Activated T-cell treated with anti-CD3 and anti-CD28 coated beads, Interleukin-2, amount 50 U/mL, for 72 hours (primary cell): ENCODE results near the gene SHOC1. TPM values are rescaled to one million over a fixed set of nuclear protein-coding genes. Genes with fewer than 3 reads are reported as not detected.
A peak's percentile ranks its signal among the peaks of the same experiment; 100 is the strongest.

Experiments
- ATAC-seq, 2 donors: fragments of 150-1000 bp; cut with Tn5 transposase; replicated peaks in 1 of 2; 2 replicates each; pipeline ENCODE4 v1.10.0; 2021; ENCODE audit warnings: moderate library complexity in 2 of 2, mild to moderate bottlenecking in 1 of 2
- DNase-seq, 2 donors: peaks; one replicate each; pipeline ENCODE4 v3.0.0; 2021 to 2022; ENCODE audit warnings: mixed read lengths in 1 of 2
- H3K27ac Mint-ChIP-seq: one replicate; pipeline ENCODE4 v1.8.0; 2022; ENCODE audit warnings: mild to moderate bottlenecking, moderate library complexity, mixed read lengths
- H3K27me3 Mint-ChIP-seq: one replicate; pipeline ENCODE4 v1.8.0; 2022; ENCODE audit warnings: low read depth, mixed read lengths
- H3K36me3 Mint-ChIP-seq, 2 donors: one replicate each; pipeline ENCODE4 v1.8.0; 2022; ENCODE audit warnings: mixed read lengths in 2 of 2, mild to moderate bottlenecking in 1 of 2; ENCODE audit not compliant: insufficient read depth in 2 of 2
- H3K4me1 Mint-ChIP-seq: one replicate; pipeline ENCODE4 v1.8.0; 2022; ENCODE audit warnings: low read depth, mixed read lengths
- H3K4me3 Mint-ChIP-seq, 2 donors: one replicate each; pipeline ENCODE4 v1.8.0; 2022; ENCODE audit warnings: mild to moderate bottlenecking in 2 of 2, mixed read lengths in 2 of 2, moderate library complexity in 2 of 2
- H3K9me3 Mint-ChIP-seq, 2 donors: one replicate each; pipeline ENCODE4 v1.8.0; 2022; ENCODE audit warnings: mixed read lengths in 2 of 2
- total RNA-seq, 2 donors: library from RNA; stranded (reverse); gene quantifications; one replicate each; pipeline ENCODE4 v1.2.3, GENCODE V29; 2022

The SHOC1 gene
- total RNA-seq: not detected

DNA sequence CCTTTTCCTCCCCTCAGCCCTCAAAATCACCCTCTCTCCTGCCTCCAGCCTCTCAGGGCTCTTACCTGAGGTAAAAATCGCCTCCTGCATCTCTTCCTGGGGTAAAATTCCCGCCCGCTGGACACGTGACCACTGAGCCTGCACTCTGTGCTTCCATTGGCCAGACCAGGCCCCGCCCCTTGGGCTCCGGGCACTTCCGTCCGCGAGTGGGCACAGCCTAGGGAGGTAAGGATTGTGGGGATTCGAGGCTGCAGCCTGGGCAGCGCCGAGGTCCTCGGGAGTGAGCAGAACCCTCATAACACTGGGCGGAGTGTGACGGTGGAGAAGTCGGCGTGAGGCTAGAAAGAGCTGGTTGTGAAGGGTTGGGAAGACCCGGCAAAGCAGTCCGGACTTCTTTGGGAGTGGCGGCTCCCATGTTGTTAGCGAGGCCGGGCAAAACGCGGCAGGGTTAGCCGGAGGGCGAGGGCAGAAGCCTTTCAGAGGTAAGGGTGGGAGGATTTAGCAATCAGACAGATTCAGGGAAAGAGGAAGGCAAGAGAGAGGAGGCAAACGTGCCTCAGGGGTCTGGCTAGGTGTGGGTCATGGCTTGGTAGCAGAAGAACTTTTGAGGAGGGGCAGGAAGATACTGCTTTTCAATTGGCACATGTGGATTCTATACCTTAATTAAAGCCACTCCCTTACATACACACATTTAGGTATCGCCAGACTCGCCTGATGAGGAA, at the start of gene SHOC1:
TSS of gene SHOC1 (minus strand) at position 103 of the 722 bp plus-strand sequence. CDS start 3,519 bp downstream, outside the sequence.
- Mint-ChIP-seq H3K9me3 (no peaks in the 10 kb centered on the region), H3K27me3 (no peaks in the 10 kb centered on the region), H3K4me3 (peak within 1 kb of the TSS in 1 of 2 donors; percentile 2), H3K4me1 (no peaks in the 10 kb centered on the region), H3K36me3 (no peaks in the 10 kb centered on the region), H3K27ac (no peak within 1 kb of the TSS)
- DNase-seq (no peak), ATAC-seq (no peak)

DNA sequence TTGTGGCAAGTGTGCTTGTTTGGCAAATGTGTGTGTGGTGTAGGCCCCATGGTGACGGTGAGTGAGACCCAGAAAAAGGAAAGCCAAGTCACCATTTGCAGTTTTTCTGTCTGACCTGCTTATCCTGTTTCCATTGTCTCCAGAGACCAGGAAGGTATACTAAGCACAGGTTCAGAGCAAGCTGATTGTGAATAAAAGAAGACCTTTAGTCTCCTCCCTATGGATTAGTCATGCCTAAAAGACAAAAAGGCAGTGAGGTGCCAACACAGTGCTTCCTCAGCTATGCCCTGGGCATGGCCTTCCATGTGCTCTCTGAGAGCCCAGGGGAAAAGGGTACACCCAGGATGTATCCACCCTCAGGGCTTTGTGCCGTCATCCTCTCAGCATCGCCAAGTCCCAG, 49.2 kb upstream of the SHOC1 start:
- no peak overlapping the region for H3K27ac Mint-ChIP-seq
- no peaks in the 10 kb centered on the region for H3K4me1 Mint-ChIP-seq
- DNase-seq (no peak), ATAC-seq (no peak)
- no peaks in the 10 kb centered on the region for H3K9me3 Mint-ChIP-seq
- no peaks in the 10 kb centered on the region for H3K36me3 Mint-ChIP-seq
- H3K27me3 Mint-ChIP-seq: peaks cover 8% of the 10 kb centered on the region
- H3K4me3 Mint-ChIP-seq: no peak overlapping the region

DNA sequence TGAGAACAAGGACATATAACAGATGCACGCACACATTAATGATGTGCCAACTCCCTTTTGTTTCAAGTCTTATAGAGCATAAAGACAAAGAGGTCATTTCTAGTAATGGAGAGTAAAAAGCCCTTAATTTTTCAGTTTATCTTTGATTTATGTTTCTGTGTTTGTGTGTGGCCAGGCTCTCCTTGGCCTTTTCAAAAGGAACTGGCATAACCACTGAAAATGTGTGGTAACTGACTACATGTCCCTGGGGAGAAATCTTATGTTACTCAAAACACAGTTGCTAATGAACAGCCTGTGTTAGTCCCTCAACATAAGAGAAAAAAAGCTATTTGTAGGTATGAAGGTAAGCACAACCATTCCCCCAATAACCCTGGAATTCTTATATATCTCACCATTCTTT, 47.6 kb upstream of the SHOC1 start:
- Mint-ChIP-seq H3K9me3 (no peaks in the 10 kb centered on the region), H3K4me1 (no peaks in the 10 kb centered on the region), H3K4me3 (no peak overlapping the region), H3K27me3 (peaks cover 25% of the 10 kb centered on the region), H3K36me3 (no peaks in the 10 kb centered on the region), H3K27ac (no peak overlapping the region)
- no peak for DNase-seq
- ATAC-seq: no peak

DNA sequence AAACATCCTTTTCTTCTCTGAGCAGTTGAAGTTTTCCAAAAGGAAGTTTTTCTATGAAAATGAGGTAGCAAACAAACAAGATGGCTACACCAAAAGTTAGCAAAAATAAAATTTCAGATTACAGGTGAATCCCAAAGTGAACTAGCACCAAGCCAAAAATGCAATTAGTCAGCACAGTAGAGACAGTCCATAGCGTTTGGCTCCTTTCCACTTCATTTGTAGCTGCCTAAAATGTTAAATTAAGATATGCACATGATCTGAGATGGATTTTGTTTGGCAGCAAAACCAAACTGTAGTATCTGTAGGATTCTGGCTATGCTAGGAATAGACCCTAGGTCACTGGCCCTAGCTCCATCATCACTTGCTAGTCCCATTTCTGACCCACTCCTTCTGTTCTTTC, 45.7 kb upstream of the SHOC1 start:
- no peak for DNase-seq
- Mint-ChIP-seq H3K36me3 (no peaks in the 10 kb centered on the region), H3K4me3 (no peak overlapping the region), H3K27ac (no peak overlapping the region), H3K27me3 (peaks cover 29% of the 10 kb centered on the region), H3K4me1 (no peaks in the 10 kb centered on the region), H3K9me3 (no peaks in the 10 kb centered on the region)
- no peak for ATAC-seq

DNA sequence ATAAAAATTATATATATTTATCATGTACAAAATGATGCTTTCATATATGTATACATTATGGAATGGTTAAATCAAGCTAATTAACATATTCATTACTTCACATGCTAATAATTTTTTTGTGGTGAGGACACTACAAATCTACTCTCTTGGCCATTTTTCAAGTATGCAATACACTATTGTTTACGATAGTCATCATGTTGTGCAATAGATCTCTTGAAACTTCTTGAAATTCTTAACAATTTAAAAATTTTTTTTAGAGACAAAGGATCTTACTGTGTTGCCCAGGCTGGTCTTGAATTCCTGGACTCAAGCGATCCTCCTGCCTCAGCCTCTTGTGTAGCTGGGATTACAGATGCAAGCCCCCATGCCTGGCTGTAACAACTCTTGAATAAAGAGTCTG, 45.2 kb upstream of the SHOC1 start:
- peaks cover 0 to 2% of the 10 kb centered on the region in 2 donors for H3K9me3 Mint-ChIP-seq
- H3K4me1 Mint-ChIP-seq: no peaks in the 10 kb centered on the region
- no peak overlapping the region for H3K4me3 Mint-ChIP-seq
- H3K36me3 Mint-ChIP-seq: peaks cover 0 to 2% of the 10 kb centered on the region in 2 donors
- ATAC-seq (no peak), DNase-seq (no peak)
- peaks cover 33% of the 10 kb centered on the region for H3K27me3 Mint-ChIP-seq
- H3K27ac Mint-ChIP-seq: no peak overlapping the region

DNA sequence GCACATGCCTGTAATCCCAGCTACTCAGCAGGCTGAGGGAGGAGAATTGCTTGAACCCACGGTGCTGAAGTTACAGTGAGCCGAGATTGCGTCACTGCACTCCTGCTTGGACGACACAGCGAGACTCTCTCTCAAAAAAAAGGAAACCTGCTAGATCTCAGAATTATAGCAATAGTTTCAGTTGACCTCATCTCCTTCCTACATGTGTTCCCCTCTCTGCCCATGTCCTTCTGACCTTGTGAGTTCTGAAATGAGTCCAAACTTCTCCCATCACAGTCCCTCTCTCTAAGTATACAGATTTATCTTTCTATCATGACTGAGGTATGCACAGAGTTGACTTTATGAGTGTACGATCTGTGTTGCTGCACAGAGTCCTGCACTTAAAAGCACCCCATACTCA, 44.6 kb upstream of the SHOC1 start:
- Mint-ChIP-seq H3K27me3 (peaks cover 38% of the 10 kb centered on the region), H3K36me3 (peaks cover 0 to 2% of the 10 kb centered on the region in 2 donors), H3K4me1 (no peaks in the 10 kb centered on the region), H3K9me3 (peaks cover 2 to 3% of the 10 kb centered on the region in 2 donors), H3K4me3 (peak overlapping the region in 1 of 2 donors; percentile 3), H3K27ac (no peak overlapping the region)
- peak in 1 of 2 donors; percentile 5 for DNase-seq
- peak; percentile 63 to 92 for ATAC-seq

DNA sequence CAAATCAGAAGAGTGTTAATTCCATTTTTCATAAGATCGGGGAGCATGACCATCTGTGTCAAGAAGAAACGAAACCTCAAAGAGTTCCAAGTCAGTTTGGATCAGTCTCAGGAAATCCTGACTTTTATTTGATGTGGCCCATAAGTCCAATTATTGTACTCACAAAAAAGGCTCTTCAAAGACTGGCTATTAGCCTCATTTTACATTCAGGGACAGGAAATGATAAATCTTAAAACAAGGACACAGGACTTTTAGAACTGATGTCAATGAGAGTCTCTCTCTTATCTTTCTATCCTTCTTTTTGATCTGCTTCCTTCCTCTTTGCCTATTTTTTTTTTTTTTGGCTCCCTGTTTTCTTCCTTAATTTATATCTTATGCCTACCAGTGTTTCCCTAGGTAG, 43.7 kb upstream of the SHOC1 start:
- Mint-ChIP-seq H3K9me3 (peaks cover 2 to 3% of the 10 kb centered on the region in 2 donors), H3K4me3 (no peak overlapping the region), H3K27ac (no peak overlapping the region), H3K27me3 (peaks cover 38% of the 10 kb centered on the region), H3K4me1 (no peaks in the 10 kb centered on the region), H3K36me3 (peaks cover 0 to 2% of the 10 kb centered on the region in 2 donors)
- DNase-seq: no peak
- no peak for ATAC-seq

DNA sequence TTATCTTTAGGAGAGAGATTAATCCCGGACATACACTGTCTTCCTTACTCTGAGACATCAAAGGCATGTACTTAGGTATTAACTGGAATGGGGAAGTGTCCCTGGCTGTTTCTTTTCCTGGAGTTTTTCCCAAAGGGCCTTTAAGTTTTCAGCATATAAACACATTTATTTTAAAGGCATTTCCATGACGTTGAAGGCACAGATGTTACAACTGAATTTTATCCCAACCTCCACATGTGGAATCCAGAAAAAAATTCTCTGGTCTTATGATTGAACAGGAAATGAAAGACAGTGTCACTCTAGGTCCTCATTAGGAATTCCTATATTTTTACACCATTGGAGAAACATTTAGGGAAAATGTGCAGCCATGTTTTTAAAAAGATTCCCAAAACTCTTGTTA, 41.6 kb upstream of the SHOC1 start:
- no peak for ATAC-seq
- H3K4me1 Mint-ChIP-seq: no peaks in the 10 kb centered on the region

DNA sequence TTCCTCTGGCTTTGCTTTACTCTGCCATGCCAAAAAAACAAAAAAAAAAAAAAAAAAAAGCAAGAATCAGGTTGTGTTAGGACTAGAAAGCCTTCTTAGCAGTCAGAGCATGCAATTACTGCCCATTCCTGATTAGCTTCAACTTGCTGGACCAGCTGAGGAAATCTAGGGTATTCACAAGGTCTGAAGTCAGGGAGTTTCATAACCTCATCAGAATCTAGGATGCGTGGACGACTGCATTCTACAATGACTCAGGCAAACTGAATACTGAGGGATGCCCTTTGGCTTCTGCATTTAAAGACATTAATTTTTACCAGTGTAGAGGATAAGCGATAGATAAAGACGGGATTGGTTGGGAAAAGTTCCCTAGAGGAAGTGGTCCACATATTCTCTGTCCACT, 39.2 kb upstream of the SHOC1 start:
- H3K27me3 Mint-ChIP-seq: peaks cover 29% of the 10 kb centered on the region
- no peak overlapping the region for H3K4me3 Mint-ChIP-seq
- H3K36me3 Mint-ChIP-seq: peaks cover 0 to 2% of the 10 kb centered on the region in 2 donors
- H3K9me3 Mint-ChIP-seq: peaks cover 2 to 3% of the 10 kb centered on the region in 2 donors
- DNase-seq (no peak), ATAC-seq (no peak)
- no peaks in the 10 kb centered on the region for H3K4me1 Mint-ChIP-seq
- H3K27ac Mint-ChIP-seq: peak overlapping the region; percentile 45

More for the DNA sequence above, 41.6 kb upstream of the SHOC1 start:
- Mint-ChIP-seq H3K27ac (no peak overlapping the region), H3K36me3 (peaks cover 0 to 2% of the 10 kb centered on the region in 2 donors), H3K4me3 (no peak overlapping the region), H3K27me3 (peaks cover 38% of the 10 kb centered on the region), H3K9me3 (peaks cover 2 to 3% of the 10 kb centered on the region in 2 donors)
- DNase-seq: no peak

DNA sequence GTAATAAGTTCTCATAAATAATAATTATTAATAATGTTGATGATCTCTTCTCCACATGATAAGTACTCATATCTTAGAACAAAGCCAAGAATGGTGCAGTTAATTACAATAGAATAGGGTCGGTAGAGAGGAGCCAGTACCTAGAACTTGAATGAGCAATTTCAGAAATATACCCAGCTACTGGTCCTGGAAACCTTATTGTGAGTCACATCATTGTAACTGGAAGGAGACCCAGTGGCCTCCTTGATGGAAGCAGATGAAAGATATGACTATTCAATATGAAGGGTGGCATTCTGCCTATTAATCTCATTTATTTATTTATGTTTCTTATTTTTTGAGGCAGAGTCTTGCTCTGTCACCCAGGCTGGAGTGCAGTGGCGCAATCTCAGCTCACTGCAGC, 37.7 kb upstream of the SHOC1 start:
- H3K4me3 Mint-ChIP-seq: no peak overlapping the region
- H3K9me3 Mint-ChIP-seq: peaks cover 2 to 3% of the 10 kb centered on the region in 2 donors
- DNase-seq (no peak), ATAC-seq (peak in 1 of 2 donors; percentile 51)
- peaks cover 0 to 2% of the 10 kb centered on the region in 2 donors for H3K36me3 Mint-ChIP-seq
- H3K27me3 Mint-ChIP-seq: peaks cover 14% of the 10 kb centered on the region
- no peak overlapping the region for H3K27ac Mint-ChIP-seq
- no peaks in the 10 kb centered on the region for H3K4me1 Mint-ChIP-seq

DNA sequence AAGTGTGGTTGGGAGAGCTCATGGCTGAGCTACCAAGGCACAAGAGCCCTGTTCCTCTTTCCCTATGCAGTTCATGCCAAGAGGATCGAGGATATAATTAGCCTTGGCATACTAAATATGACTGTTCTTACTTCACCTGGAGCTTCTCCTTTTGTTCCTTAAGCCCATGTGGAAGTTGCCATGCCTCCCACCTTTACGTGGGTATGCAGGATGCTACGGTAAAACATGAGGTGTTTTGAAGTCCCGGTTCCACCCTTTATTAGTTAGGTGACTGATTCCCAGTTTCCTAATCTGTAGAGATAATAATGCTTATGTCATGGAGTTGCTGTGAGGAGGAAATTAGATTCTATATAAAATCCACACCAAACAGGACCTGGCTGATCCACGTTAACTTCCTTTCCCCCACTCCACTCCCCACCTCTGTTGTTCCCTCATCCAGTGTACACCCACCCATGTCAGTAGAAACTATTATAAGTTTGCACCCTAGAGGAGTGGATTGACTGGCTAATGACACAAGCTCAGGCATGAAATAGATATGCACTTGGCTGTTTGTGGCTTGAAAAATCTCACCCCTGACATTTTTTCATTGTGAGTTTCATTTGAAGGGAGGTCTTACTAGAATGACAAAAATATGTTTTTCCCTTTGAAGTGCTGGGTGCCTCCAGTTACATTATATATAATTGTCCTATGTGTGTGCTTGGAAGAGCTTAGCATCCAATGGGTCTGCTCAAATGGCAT, 36.8 kb upstream of the SHOC1 start:
- H3K27me3 Mint-ChIP-seq: peaks cover 9% of the 10 kb centered on the region
- H3K4me3 Mint-ChIP-seq: no peak overlapping the region
- no peaks in the 10 kb centered on the region for H3K4me1 Mint-ChIP-seq
- no peak overlapping the region for H3K27ac Mint-ChIP-seq
- peaks cover 2 to 3% of the 10 kb centered on the region in 2 donors for H3K9me3 Mint-ChIP-seq
- DNase-seq (no peak), ATAC-seq (no peak)
- H3K36me3 Mint-ChIP-seq: peaks cover 0 to 2% of the 10 kb centered on the region in 2 donors

DNA sequence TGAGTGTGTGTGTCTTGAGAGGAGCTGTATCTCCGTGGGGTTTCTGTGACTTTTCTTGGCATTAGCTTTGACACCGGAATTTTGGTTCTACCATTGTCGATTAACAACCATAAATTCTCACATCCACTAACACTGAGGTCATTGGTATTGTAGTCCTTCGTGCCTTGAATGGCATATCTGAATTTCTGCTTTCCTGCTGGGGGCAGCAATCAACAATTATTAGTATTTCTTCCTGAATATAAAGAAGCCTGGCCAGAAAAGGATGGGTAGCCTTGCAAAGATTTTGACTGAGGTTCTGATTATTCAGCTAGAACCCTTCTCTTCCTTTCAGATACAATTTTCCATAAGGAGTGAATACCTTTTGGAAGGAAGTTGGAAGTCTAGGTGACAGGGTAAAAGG, 33.5 kb upstream of the SHOC1 start:
- Mint-ChIP-seq H3K36me3 (no peaks in the 10 kb centered on the region), H3K4me3 (no peak overlapping the region), H3K9me3 (no peaks in the 10 kb centered on the region), H3K27ac (no peak overlapping the region), H3K4me1 (no peaks in the 10 kb centered on the region), H3K27me3 (no peaks in the 10 kb centered on the region)
- DNase-seq (no peak), ATAC-seq (no peak)

DNA sequence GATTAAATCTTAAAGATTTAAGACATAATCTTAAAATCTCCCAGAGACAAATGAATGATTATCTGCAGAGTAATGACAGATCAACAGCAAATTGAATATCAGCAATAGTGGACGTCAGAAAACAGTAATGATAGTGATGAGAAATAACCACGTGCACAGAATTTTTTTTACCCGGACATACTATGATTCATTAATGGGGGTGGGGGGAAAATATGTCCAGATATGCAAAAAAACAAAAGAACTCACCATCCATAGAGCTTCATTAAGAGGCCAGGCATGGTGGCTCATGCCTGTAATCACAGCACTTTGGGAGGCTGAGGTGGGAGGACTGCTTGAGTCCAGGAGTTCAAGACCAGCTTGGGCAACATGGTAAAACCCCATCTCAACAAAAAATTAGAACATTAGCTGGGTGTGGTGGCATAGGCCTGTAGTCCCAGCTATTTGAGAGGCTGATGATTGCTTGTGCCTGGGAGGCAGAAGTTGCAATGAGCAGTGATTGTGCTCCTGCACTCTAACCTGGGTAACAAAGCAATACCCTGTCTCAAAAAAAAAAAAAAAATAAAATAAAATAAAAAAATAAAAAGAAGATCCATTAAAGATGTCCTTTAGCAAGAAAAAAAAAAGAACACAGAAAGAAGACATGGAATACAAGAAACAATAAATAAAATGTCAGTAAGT, 30.9 kb upstream of the SHOC1 start:
- no peaks in the 10 kb centered on the region for H3K36me3 Mint-ChIP-seq
- DNase-seq: no peak
- H3K27ac Mint-ChIP-seq: no peak overlapping the region
- H3K27me3 Mint-ChIP-seq: no peaks in the 10 kb centered on the region
- ATAC-seq: no peak
- no peak overlapping the region for H3K4me3 Mint-ChIP-seq
- no peaks in the 10 kb centered on the region for H3K4me1 Mint-ChIP-seq
- H3K9me3 Mint-ChIP-seq: no peaks in the 10 kb centered on the region
